ENCODE data around the gene OSBPL3. TPM values are rescaled to one million over a fixed set of nuclear protein-coding genes. Genes with fewer than 3 reads are reported as not detected.

OSBPL3 gene
- total RNA-seq, 1 experiment from 2014 or later = 16.0 TPM

DNA sequence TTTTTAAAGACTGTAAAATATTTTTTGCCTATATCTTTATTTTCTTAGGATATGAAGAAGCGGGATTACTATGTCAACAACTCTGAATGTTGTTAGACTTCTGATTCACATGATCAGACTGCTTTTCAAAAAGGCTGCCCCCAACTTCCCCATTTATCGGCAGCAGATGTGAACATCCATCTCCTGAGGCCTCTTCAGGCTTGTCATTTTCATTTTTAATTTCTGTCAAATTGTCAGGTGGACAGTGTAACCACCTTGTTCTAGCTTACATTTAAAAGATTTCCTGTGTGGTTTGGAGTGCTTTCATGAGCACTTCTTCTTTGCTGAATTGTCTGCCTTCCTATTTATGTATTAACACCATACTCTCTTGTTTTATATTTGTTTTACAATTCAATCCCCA lies 143.9 kb downstream of the OSBPL3 start:
- H3K9me3 Mint-ChIP-seq = no peaks in the 10 kb centered on the region
- H3K4me1 Mint-ChIP-seq = no peaks in the 10 kb centered on the region
- DNase-seq (ENCODE audit: low spot score) = no peak
- H3K27me3 Mint-ChIP-seq (ENCODE audit: low read depth) = no peaks in the 10 kb centered on the region
- no peak for ATAC-seq
- no peak overlapping the region for H3K27ac Mint-ChIP-seq
- H3K4me3 Mint-ChIP-seq = no peak overlapping the region
- H3K36me3 Mint-ChIP-seq = peaks cover 12% of the 10 kb centered on the region; the same call in 1 of the 2 replicates
- ChIA-PET POLR2A (no interaction called here), CTCF (no interaction called here)
- TF ChIP-seq, protein P1, sequence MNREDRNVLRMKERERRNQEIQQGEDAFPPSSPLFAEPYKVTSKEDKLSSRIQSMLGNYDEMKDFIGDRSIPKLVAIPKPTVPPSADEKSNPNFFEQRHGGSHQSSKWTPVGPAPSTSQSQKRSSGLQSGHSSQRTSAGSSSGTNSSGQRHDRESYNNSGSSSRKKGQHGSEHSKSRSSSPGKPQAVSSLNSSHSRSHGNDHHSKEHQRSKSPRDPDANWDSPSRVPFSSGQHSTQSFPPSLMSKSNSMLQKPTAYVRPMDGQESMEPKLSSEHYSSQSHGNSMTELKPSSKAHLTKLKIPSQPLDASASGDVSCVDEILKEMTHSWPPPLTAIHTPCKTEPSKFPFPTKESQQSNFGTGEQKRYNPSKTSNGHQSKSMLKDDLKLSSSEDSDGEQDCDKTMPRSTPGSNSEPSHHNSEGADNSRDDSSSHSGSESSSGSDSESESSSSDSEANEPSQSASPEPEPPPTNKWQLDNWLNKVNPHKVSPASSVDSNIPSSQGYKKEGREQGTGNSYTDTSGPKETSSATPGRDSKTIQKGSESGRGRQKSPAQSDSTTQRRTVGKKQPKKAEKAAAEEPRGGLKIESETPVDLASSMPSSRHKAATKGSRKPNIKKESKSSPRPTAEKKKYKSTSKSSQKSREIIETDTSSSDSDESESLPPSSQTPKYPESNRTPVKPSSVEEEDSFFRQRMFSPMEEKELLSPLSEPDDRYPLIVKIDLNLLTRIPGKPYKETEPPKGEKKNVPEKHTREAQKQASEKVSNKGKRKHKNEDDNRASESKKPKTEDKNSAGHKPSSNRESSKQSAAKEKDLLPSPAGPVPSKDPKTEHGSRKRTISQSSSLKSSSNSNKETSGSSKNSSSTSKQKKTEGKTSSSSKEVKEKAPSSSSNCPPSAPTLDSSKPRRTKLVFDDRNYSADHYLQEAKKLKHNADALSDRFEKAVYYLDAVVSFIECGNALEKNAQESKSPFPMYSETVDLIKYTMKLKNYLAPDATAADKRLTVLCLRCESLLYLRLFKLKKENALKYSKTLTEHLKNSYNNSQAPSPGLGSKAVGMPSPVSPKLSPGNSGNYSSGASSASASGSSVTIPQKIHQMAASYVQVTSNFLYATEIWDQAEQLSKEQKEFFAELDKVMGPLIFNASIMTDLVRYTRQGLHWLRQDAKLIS (CRISPR knock-in tag; IDR thresholded peaks at IDR 0.05; ENCODE audit: borderline replicate concordance) = no peak
- TF ChIP-seq, protein P2, sequence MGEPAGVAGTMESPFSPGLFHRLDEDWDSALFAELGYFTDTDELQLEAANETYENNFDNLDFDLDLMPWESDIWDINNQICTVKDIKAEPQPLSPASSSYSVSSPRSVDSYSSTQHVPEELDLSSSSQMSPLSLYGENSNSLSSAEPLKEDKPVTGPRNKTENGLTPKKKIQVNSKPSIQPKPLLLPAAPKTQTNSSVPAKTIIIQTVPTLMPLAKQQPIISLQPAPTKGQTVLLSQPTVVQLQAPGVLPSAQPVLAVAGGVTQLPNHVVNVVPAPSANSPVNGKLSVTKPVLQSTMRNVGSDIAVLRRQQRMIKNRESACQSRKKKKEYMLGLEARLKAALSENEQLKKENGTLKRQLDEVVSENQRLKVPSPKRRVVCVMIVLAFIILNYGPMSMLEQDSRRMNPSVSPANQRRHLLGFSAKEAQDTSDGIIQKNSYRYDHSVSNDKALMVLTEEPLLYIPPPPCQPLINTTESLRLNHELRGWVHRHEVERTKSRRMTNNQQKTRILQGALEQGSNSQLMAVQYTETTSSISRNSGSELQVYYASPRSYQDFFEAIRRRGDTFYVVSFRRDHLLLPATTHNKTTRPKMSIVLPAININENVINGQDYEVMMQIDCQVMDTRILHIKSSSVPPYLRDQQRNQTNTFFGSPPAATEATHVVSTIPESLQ (CRISPR knock-in tag; IDR thresholded peaks at IDR 0.05) = no peak
- TF ChIP-seq, protein P3, sequence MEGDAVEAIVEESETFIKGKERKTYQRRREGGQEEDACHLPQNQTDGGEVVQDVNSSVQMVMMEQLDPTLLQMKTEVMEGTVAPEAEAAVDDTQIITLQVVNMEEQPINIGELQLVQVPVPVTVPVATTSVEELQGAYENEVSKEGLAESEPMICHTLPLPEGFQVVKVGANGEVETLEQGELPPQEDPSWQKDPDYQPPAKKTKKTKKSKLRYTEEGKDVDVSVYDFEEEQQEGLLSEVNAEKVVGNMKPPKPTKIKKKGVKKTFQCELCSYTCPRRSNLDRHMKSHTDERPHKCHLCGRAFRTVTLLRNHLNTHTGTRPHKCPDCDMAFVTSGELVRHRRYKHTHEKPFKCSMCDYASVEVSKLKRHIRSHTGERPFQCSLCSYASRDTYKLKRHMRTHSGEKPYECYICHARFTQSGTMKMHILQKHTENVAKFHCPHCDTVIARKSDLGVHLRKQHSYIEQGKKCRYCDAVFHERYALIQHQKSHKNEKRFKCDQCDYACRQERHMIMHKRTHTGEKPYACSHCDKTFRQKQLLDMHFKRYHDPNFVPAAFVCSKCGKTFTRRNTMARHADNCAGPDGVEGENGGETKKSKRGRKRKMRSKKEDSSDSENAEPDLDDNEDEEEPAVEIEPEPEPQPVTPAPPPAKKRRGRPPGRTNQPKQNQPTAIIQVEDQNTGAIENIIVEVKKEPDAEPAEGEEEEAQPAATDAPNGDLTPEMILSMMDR (IDR thresholded peaks at IDR 0.05) = no peak

DNA sequence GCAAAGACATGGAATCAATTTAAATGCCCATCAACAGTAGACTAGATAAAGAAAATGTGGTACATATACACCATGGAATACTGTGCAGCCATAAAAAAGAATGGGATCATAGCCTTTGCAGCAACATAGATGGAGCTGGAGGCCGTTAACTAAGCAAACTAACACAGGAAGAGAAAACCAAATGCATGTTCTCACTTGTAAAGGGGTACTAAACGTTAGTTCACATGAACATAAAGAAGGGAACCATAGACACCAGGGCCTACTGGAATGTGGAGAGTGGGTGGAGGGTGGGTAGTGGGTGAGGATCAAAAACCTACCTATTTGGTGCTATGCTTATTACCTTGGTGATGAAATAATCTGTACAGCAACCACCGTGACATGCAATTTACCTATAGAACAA lies 144.3 kb downstream of the OSBPL3 start:
- no peaks in the 10 kb centered on the region for H3K27me3 Mint-ChIP-seq (ENCODE audit: low read depth)
- H3K4me3 Mint-ChIP-seq = no peak overlapping the region
- H3K9me3 Mint-ChIP-seq = no peaks in the 10 kb centered on the region
- DNase-seq (ENCODE audit: low spot score) (no peak), ATAC-seq (no peak)
- no peaks in the 10 kb centered on the region for H3K4me1 Mint-ChIP-seq
- no peak overlapping the region for H3K27ac Mint-ChIP-seq
- H3K36me3 Mint-ChIP-seq = peaks cover 12% of the 10 kb centered on the region; the same call in 1 of the 2 replicates
- CTCF ChIA-PET = interaction anchor here (1.6 kb wide), 1 partner anchor 46 kb away, joined by 3 read pairs; no protein-coding TSS in a partner anchor
- POLR2A ChIA-PET = no interaction called here
- TF ChIP-seq, protein P4, sequence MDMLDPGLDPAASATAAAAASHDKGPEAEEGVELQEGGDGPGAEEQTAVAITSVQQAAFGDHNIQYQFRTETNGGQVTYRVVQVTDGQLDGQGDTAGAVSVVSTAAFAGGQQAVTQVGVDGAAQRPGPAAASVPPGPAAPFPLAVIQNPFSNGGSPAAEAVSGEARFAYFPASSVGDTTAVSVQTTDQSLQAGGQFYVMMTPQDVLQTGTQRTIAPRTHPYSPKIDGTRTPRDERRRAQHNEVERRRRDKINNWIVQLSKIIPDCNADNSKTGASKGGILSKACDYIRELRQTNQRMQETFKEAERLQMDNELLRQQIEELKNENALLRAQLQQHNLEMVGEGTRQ (CRISPR knock-in tag; IDR thresholded peaks at IDR 0.05) = no peak
- TF ChIP-seq ETV6 (CRISPR knock-in tag; IDR thresholded peaks at IDR 0.05) = no peak
- TF ChIP-seq NFYB (CRISPR knock-in tag; conservative IDR thresholded peaks at IDR 0.05; ENCODE audit: low read depth) = no peak
- no peak for TF ChIP-seq SOX15 (CRISPR knock-in tag; IDR thresholded peaks at IDR 0.05)
- no peak for TF ChIP-seq ZBTB21 (CRISPR knock-in tag; IDR thresholded peaks at IDR 0.05; ENCODE audit: borderline replicate concordance)
- TF ChIP-seq NR2C2 (CRISPR knock-in tag; IDR thresholded peaks at IDR 0.05) = no peak
- TF ChIP-seq, protein P5, sequence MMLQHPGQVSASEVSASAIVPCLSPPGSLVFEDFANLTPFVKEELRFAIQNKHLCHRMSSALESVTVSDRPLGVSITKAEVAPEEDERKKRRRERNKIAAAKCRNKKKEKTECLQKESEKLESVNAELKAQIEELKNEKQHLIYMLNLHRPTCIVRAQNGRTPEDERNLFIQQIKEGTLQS (CRISPR knock-in tag; conservative IDR thresholded peaks at IDR 0.05) = no peak
- no peak for TF ChIP-seq FOXP1 (CRISPR knock-in tag; IDR thresholded peaks at IDR 0.05; ENCODE audit: borderline replicate concordance)
- TF ChIP-seq, protein P6, sequence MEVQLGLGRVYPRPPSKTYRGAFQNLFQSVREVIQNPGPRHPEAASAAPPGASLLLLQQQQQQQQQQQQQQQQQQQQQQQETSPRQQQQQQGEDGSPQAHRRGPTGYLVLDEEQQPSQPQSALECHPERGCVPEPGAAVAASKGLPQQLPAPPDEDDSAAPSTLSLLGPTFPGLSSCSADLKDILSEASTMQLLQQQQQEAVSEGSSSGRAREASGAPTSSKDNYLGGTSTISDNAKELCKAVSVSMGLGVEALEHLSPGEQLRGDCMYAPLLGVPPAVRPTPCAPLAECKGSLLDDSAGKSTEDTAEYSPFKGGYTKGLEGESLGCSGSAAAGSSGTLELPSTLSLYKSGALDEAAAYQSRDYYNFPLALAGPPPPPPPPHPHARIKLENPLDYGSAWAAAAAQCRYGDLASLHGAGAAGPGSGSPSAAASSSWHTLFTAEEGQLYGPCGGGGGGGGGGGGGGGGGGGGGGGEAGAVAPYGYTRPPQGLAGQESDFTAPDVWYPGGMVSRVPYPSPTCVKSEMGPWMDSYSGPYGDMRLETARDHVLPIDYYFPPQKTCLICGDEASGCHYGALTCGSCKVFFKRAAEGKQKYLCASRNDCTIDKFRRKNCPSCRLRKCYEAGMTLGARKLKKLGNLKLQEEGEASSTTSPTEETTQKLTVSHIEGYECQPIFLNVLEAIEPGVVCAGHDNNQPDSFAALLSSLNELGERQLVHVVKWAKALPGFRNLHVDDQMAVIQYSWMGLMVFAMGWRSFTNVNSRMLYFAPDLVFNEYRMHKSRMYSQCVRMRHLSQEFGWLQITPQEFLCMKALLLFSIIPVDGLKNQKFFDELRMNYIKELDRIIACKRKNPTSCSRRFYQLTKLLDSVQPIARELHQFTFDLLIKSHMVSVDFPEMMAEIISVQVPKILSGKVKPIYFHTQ (CRISPR knock-in tag; IDR thresholded peaks at IDR 0.05) = no peak
- TF ChIP-seq GABPB1 (CRISPR knock-in tag; IDR thresholded peaks at IDR 0.05) = no peak
- TF ChIP-seq ZNF232 (CRISPR knock-in tag; IDR thresholded peaks at IDR 0.05) = no peak
- TF ChIP-seq, protein P2 (CRISPR knock-in tag; IDR thresholded peaks at IDR 0.05) = no peak
- TF ChIP-seq ATF1 (CRISPR knock-in tag; IDR thresholded peaks at IDR 0.05) = no peak
- no peak for TF ChIP-seq SP1 (CRISPR knock-in tag; conservative IDR thresholded peaks at IDR 0.05)
- TF ChIP-seq, protein P7, sequence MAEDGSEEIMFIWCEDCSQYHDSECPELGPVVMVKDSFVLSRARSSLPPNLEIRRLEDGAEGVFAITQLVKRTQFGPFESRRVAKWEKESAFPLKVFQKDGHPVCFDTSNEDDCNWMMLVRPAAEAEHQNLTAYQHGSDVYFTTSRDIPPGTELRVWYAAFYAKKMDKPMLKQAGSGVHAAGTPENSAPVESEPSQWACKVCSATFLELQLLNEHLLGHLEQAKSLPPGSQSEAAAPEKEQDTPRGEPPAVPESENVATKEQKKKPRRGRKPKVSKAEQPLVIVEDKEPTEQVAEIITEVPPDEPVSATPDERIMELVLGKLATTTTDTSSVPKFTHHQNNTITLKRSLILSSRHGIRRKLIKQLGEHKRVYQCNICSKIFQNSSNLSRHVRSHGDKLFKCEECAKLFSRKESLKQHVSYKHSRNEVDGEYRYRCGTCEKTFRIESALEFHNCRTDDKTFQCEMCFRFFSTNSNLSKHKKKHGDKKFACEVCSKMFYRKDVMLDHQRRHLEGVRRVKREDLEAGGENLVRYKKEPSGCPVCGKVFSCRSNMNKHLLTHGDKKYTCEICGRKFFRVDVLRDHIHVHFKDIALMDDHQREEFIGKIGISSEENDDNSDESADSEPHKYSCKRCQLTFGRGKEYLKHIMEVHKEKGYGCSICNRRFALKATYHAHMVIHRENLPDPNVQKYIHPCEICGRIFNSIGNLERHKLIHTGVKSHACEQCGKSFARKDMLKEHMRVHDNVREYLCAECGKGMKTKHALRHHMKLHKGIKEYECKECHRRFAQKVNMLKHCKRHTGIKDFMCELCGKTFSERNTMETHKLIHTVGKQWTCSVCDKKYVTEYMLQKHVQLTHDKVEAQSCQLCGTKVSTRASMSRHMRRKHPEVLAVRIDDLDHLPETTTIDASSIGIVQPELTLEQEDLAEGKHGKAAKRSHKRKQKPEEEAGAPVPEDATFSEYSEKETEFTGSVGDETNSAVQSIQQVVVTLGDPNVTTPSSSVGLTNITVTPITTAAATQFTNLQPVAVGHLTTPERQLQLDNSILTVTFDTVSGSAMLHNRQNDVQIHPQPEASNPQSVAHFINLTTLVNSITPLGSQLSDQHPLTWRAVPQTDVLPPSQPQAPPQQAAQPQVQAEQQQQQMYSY (CRISPR knock-in tag; IDR thresholded peaks at IDR 0.05) = no peak
